K562 (cell line): ENCODE measurements around the gene GJA5. TPM values are rescaled to one million over a fixed set of nuclear protein-coding genes. Genes with fewer than 3 reads are reported as not detected.

Experiments used
- ATAC-seq: fragments of 200-7000 bp; cut with Tn5 transposase; 3 replicates; pipeline ENCODE4 v1.9.1; 2020; ENCODE audit warnings: moderate library complexity
- BruUV-seq: library from RNA; stranded (reverse); fragments of 400-500 nt; replicated peaks from 2 replicates; lab custom pipeline; 2021; lab: Mats Ljungman, UMichigan
- CTCF ChIA-PET: fragments of 300-600 bp; formaldehyde crosslinking; extraction: SDS; loops from one replicate; lab custom pipeline; 2021; ENCODE audit warnings: low intra/inter-chr PET ratio; lab: Yijun Ruan, JAX
- POLR2A ChIA-PET: fragments of 300-600, 350-650 bp; sonication (Branson Sonifier 250); formaldehyde crosslinking; extraction: SDS; loops from one replicate; lab custom pipeline; 2021; ENCODE audit warnings: antibody characterized with exemption, inconsistent platforms; lab: Yijun Ruan, JAX
- DNase-seq, 4 experiments: peaks; one replicate each; pipeline versions ENCODE4 v3.0.0 to v3.0.0-alpha.2; 2011 to 2018; ENCODE audit warnings: low spot score in 3 of 4, mixed read lengths in 3 of 4; ENCODE audit errors: extremely low read depth in 1 of 4
- FAIRE-seq: peaks from 2 replicates; lab custom pipeline; 2011; peaks lifted over from hg19 to GRCh38; lab: Jason Lieb, UNC
- H2AFZ ChIP-seq: 2 replicates; pipeline ENCODE4 v1.6.0; 2011; ENCODE audit warnings: low read depth, low read length, control low read depth, inconsistent platforms
- H3K27ac ChIP-seq: fragments of 200-600 bp; 3 replicates; pipeline ENCODE4 v1.8.0; 2011; ENCODE audit warnings: low read depth, mild to moderate bottlenecking, control low read depth, inconsistent platforms, low read length, moderate library complexity, mixed read lengths; ENCODE audit errors: extremely low read depth
- H3K27me3 ChIP-seq, 2 experiments: fragments of 300-600 bp in 1 of 2; 2 replicates in 1 of 2; 3 replicates in 1 of 2; pipeline versions ENCODE4 v1.6.0 to v1.8.0; 2011; ENCODE audit warnings: inconsistent platforms in 2 of 2, low read length in 2 of 2, mild to moderate bottlenecking in 1 of 2, mixed read lengths in 1 of 2, moderate library complexity in 1 of 2; ENCODE audit not compliant: control insufficient read depth in 2 of 2, insufficient read depth in 2 of 2
- H3K36me3 ChIP-seq: fragments of 300-600 bp; 3 replicates; pipeline ENCODE4 v1.8.0; 2011; ENCODE audit warnings: mild to moderate bottlenecking, low read length, inconsistent platforms; ENCODE audit not compliant: control insufficient read depth, insufficient read depth
- H3K4me1 ChIP-seq, 2 experiments: fragments of 200-600 bp in 1 of 2; replicated peaks in 1 of 2; 2 replicates in 1 of 2; 3 replicates in 1 of 2; pipeline versions ENCODE4 v1.5.1 to v1.8.0; 2011; ENCODE audit warnings: inconsistent platforms in 2 of 2, low read length in 2 of 2, mild to moderate bottlenecking in 1 of 2, mixed read lengths in 1 of 2, moderate library complexity in 1 of 2; ENCODE audit not compliant: control insufficient read depth in 2 of 2, insufficient read depth in 2 of 2
- H3K4me2 ChIP-seq: 2 replicates; pipeline ENCODE4 v1.6.1; 2011; ENCODE audit warnings: low read length, control low read depth, inconsistent platforms, mixed read lengths; ENCODE audit not compliant: insufficient read depth
- H3K4me3 ChIP-seq: fragments of 200-600 bp; sonication (generic), shearing (Covaris generic); 2 replicates; pipeline ENCODE4 v1.5.1; 2016; ENCODE audit warnings: control low read depth, inconsistent platforms
- H3K79me2 ChIP-seq: fragments of 200-600 bp; 3 replicates; pipeline ENCODE4 v1.8.0; 2011; ENCODE audit warnings: low read length, inconsistent platforms; ENCODE audit not compliant: control insufficient read depth, insufficient read depth
- H3K9ac ChIP-seq, 2 experiments: 2 replicates each; pipeline versions ENCODE4 v1.6.0 to v1.6.1; 2011; ENCODE audit warnings: low read depth in 2 of 2, low read length in 2 of 2, control low read depth in 1 of 2, inconsistent platforms in 1 of 2, mild to moderate bottlenecking in 1 of 2, mixed read lengths in 1 of 2; ENCODE audit not compliant: insufficient read depth in 1 of 2
- H3K9me1 ChIP-seq: one replicate; pipeline ENCODE4 v1.6.0; 2011; ENCODE audit warnings: inconsistent platforms, mild to moderate bottlenecking, low read length, moderate library complexity; ENCODE audit not compliant: control insufficient read depth, insufficient read depth
- H3K9me3 ChIP-seq: replicated peaks from 2 replicates; pipeline ENCODE4 v1.5.1; 2011; ENCODE audit warnings: low read depth, low read length, inconsistent platforms; ENCODE audit not compliant: control insufficient read depth, insufficient read depth
- H4K20me1 ChIP-seq: replicated peaks from 2 replicates; pipeline ENCODE4 v1.6.1; 2011; ENCODE audit warnings: low read length, inconsistent platforms, mixed read lengths; ENCODE audit not compliant: control insufficient read depth, insufficient read depth
- ATF3 ChIP-seq, 2 experiments: fragments of 450-650 bp in 1 of 2; sonication (generic) in 1 of 2; formaldehyde crosslinking in 1 of 2; IDR thresholded peaks in 1 of 2; conservative IDR thresholded peaks in 1 of 2; 2 replicates each; pipeline versions ENCODE4 v1.6.1 to v1.8.1; 2016 to 2023; ENCODE audit warnings: mild to moderate bottlenecking in 2 of 2, moderate library complexity in 2 of 2, inconsistent platforms in 1 of 2, missing genetic modification reagents in 1 of 2
- ETV5 ChIP-seq: sonication (generic); formaldehyde crosslinking; IDR thresholded peaks from 2 replicates; pipeline ENCODE4 v1.4.0; 2020; ENCODE audit warnings: low read depth, mild to moderate bottlenecking, missing genetic modification reagents
- KDM2B ChIP-seq: fragments of 250-450 bp; sonication (Bioruptor Pico); IDR thresholded peaks from 2 replicates; pipeline ENCODE4 v1.8.0; 2021; ENCODE audit warnings: mild to moderate bottlenecking, moderate library complexity
- NCOA1 ChIP-seq: fragments of 450-650 bp; IDR thresholded peaks from 2 replicates; pipeline ENCODE4 v1.6.1; 2016; ENCODE audit warnings: low read depth
- RBM25 ChIP-seq: fragments of 200-400 bp; formaldehyde crosslinking; IDR thresholded peaks from 2 replicates; pipeline ENCODE4 v1.6.1; 2018; ENCODE audit warnings: low read length, low read depth, moderate library complexity; ENCODE audit not compliant: severe bottlenecking
- ZNF23 ChIP-seq: fragments of 250-450 bp; sonication (Bioruptor Pico); IDR thresholded peaks from 2 replicates; pipeline ENCODE4 v1.4.0; 2020; ENCODE audit warnings: mild to moderate bottlenecking
- ZNF507 ChIP-seq: conservative IDR thresholded peaks from 2 replicates; pipeline ENCODE4 v1.6.1; 2017; ENCODE audit warnings: missing genetic modification characterization, missing compliant biosample characterization
- WGBS: fragments of 100-300 bp; shearing (Covaris generic); methylation state at CpG from one replicate; pipeline ENCODE4 v1.1.6; 2016; ENCODE audit warnings: low coverage, mixed read lengths; ENCODE audit not compliant: insufficient coverage; ENCODE audit errors: missing lambda C conversion rate; 5-methylcytosine and 5-hydroxymethylcytosine counted together
- in situ Hi-C: fragments of 300-500 bp; cut with MboI; formaldehyde crosslinking; loops from 4 replicates; pipeline ENCODE4 v1.15.0; 2018; ENCODE audit warnings: inconsistent platforms, mixed read lengths
- intact Hi-C: fragments of 100-400 bp; cut with micrococcal nuclease; formaldehyde crosslinking; loops from 2 replicates; pipeline ENCODE4 v1.14.2; 2022
- polyA plus RNA-seq, 8 experiments: library from polyadenylated mRNA; depleted of rRNA in 4 of 8; stranded (reverse) in 5 of 8; unstranded in 3 of 8; fragments of >200 nt; fragmentation: Nextera tagmentation in 2 of 8; fragmentation: Illumina TruSeq in 1 of 8; extraction: Ambion mirVana in 2 of 8; extraction: Trizol in 1 of 8; gene quantifications; 2 replicates each; pipeline versions ENCODE4 v1.2.1 to v1.2.3, GENCODE V29; 2011 to 2014; ENCODE audit warnings: inconsistent platforms in 1 of 8, missing spikeins in 1 of 8
- total RNA-seq, 7 experiments: library from RNA; depleted of rRNA in 6 of 7; stranded (reverse); fragments of >200 nt in 6 of 7; fragmentation: Illumina TruSeq in 2 of 7; extraction: Trizol in 2 of 7; gene quantifications; 2 replicates each; pipeline versions ENCODE4 v1.2.1 to v1.2.3, GENCODE V29; 2011 to 2021; ENCODE audit warnings: low replicate concordance in 1 of 7

The GJA5 gene
- total and polyA plus RNA-seq, 9 of the 15 experiments (the other 6 are each of a cell fraction or from before 2014, with no cell fraction given), result 0.07 TPM; not detected in 7

- TF ChIP-seq ATF3 (IDR thresholded peaks at IDR 0.05) (no peak), ATF3 (CRISPR knock-in tag; conservative IDR thresholded peaks at IDR 0.05) (no peak), KDM2B (CRISPR knock-in tag) (no peak), ZNF507 (no peak), NCOA1 (no peak), ZNF23 (CRISPR knock-in tag) (no peak)
Measured at GRCh38 chr1:147769106-147769505, 8.7 kb upstream of the GJA5 start (continued).

GRCh38 chr1:147768582-147768981 is 8.2 kb upstream of the GJA5 start:
- H3K36me3 ChIP-seq, result no peaks in the 10 kb centered on the region
- FAIRE-seq (no peak), DNase-seq (no peak), ATAC-seq (no peak)
- H3K4me1 ChIP-seq, result no peaks in the 10 kb centered on the region; a peak in 1 of 5 replicates
- H3K9me3 ChIP-seq, result no peaks in the 10 kb centered on the region
- H4K20me1 ChIP-seq, result no peaks in the 10 kb centered on the region; the same call in 1 of the 2 replicates
- TF ChIP-seq RBM25, result peak; percentile 62
- no peak for TF ChIP-seq ETV5
- TF ChIP-seq, all 486 proteins: peak for 1
- BruUV-seq, result no TSS peak
- intact Hi-C loops, result no loop called here
- Histone ChIP-seq H3K4me2 (no peak overlapping the region), H3K27me3 (peaks cover 7 to 23% of the 10 kb centered on the region in 2 experiments; a peak in 3 of 5 replicates), H3K27ac (no peak overlapping the region), H3K4me3 (no peak overlapping the region), H3K79me2 (no peaks in the 10 kb centered on the region), H2AFZ (no peak overlapping the region), H3K9ac (no peak overlapping the region), H3K9me1 (no peaks in the 10 kb centered on the region)
- in situ Hi-C loops, result no loop called here
- 4% methylated on average over 2 of the region's 2 CpGs for WGBS
- ChIA-PET POLR2A (interaction anchor here (0.8 kb wide), 1 partner anchor 13 kb away, joined by 3 read pairs; no protein-coding TSS in a partner anchor), CTCF (no interaction called here)
